Chondrocyte (in vitro differentiated cells): ENCODE measurements around the gene CLTB. TPM values are rescaled to one million over a fixed set of nuclear protein-coding genes. Genes with fewer than 3 reads are reported as not detected.

Experiments used
- DNase-seq: peaks from one replicate; pipeline ENCODE4 v3.0.0; 2021; ENCODE audit warnings: mixed read lengths, low spot score
- H3K27ac Mint-ChIP-seq: one replicate; pipeline ENCODE4 v1.8.0; 2021; ENCODE audit warnings: mild to moderate bottlenecking, moderate library complexity, mixed read lengths; ENCODE audit not compliant: unreplicated experiment
- H3K27me3 Mint-ChIP-seq: 2 replicates; pipeline ENCODE4 v1.8.0; 2021; ENCODE audit warnings: low read depth, mixed read lengths
- H3K36me3 Mint-ChIP-seq: 2 replicates; pipeline ENCODE4 v1.8.0; 2021; ENCODE audit warnings: low read depth, mixed read lengths
- H3K4me1 Mint-ChIP-seq: 2 replicates; pipeline ENCODE4 v1.8.0; 2021; ENCODE audit warnings: low read depth, mild to moderate bottlenecking, mixed read lengths
- H3K4me3 Mint-ChIP-seq: one replicate; pipeline ENCODE4 v1.8.0; 2021; ENCODE audit warnings: mild to moderate bottlenecking, moderate library complexity, mixed read lengths; ENCODE audit not compliant: unreplicated experiment
- H3K9me3 Mint-ChIP-seq: 2 replicates; pipeline ENCODE4 v1.8.0; 2021; ENCODE audit warnings: low read depth, mixed read lengths
- CTCF ChIP-seq: fragments of 200-600 bp; sonication (generic); IDR thresholded peaks from 2 replicates; pipeline ENCODE4 v1.5.0; 2021; ENCODE audit warnings: antibody characterized with exemption, mild to moderate bottlenecking, moderate library complexity
- total RNA-seq: library from RNA; stranded (reverse); gene quantifications from 3 replicates; pipeline ENCODE4 v1.2.1, GENCODE V29; 2021

The CLTB gene
- total RNA-seq, 1 donor from 2014 or later, result 65.3 TPM

GRCh38 chr5:176420086-176420485 is 3.7 kb upstream of the CLTB start:
- Mint-ChIP-seq H3K4me3 (no peak overlapping the region), H3K4me1 (peaks cover 32% of the 10 kb centered on the region), H3K27ac (no peak overlapping the region), H3K9me3 (peaks cover 8% of the 10 kb centered on the region), H3K27me3 (peaks cover 21% of the 10 kb centered on the region), H3K36me3 (peaks cover 1% of the 10 kb centered on the region)
- DNase-seq, result no peak
- TF ChIP-seq CTCF, result no peak

GRCh38 chr5:176418251-176418650 is 1.9 kb upstream of the CLTB start:
- no peak overlapping the region for H3K27ac Mint-ChIP-seq
- H3K4me1 Mint-ChIP-seq, result peaks cover 35% of the 10 kb centered on the region
- no peak overlapping the region for H3K4me3 Mint-ChIP-seq

GRCh38 chr5:176416965-176417364 is 626 bp upstream of the CLTB start:
- H3K4me3 Mint-ChIP-seq, result peak overlapping the region; percentile 63
- TF ChIP-seq CTCF, result no peak
- H3K36me3 Mint-ChIP-seq, result no peaks in the 10 kb centered on the region
- peaks cover 13% of the 10 kb centered on the region for H3K27me3 Mint-ChIP-seq
- no peak for DNase-seq
- H3K27ac Mint-ChIP-seq, result no peak overlapping the region
- H3K4me1 Mint-ChIP-seq, result peaks cover 42% of the 10 kb centered on the region
- peaks cover 8% of the 10 kb centered on the region for H3K9me3 Mint-ChIP-seq

More at GRCh38 chr5:176418251-176418650, 1.9 kb upstream of the CLTB start:
- Mint-ChIP-seq H3K27me3 (peaks cover 21% of the 10 kb centered on the region), H3K36me3 (peaks cover 1% of the 10 kb centered on the region), H3K9me3 (peaks cover 8% of the 10 kb centered on the region)
- no peak for DNase-seq
- no peak for TF ChIP-seq CTCF

- Mint-ChIP-seq H3K27me3 (peaks cover 4% of the 10 kb centered on the region), H3K27ac (no peak overlapping the region), H3K4me1 (peaks cover 54% of the 10 kb centered on the region), H3K4me3 (peak overlapping the region; percentile 75), H3K36me3 (no peaks in the 10 kb centered on the region), H3K9me3 (no peaks in the 10 kb centered on the region)
- DNase-seq, result no peak
- no peak for TF ChIP-seq CTCF
Measured at GRCh38 chr5:176415240-176415951, 943 bp downstream of the CLTB start.

- H3K4me3 Mint-ChIP-seq, result peak overlapping the region; percentile 75
- H3K9me3 Mint-ChIP-seq, result no peaks in the 10 kb centered on the region
- H3K27me3 Mint-ChIP-seq, result no peaks in the 10 kb centered on the region
- peaks cover 54% of the 10 kb centered on the region for H3K4me1 Mint-ChIP-seq
- H3K36me3 Mint-ChIP-seq, result peaks cover 5% of the 10 kb centered on the region
- no peak overlapping the region for H3K27ac Mint-ChIP-seq
- DNase-seq, result no peak
- TF ChIP-seq CTCF, result no peak
Measured at GRCh38 chr5:176414704-176415103, 1.6 kb downstream of the CLTB start.
